Dermis lymphatic vessel endothelial cell (primary cell): ENCODE data around the gene ELK1. TPM values are rescaled to one million over a fixed set of nuclear protein-coding genes. Genes with fewer than 3 reads are reported as not detected.

Experiments used
- total RNA-seq: library from RNA; depleted of rRNA; stranded (reverse); fragments of >200 nt; gene quantifications from 2 replicates; pipeline ENCODE4 v1.2.1, GENCODE V29; 2014

The ELK1 gene, protein sequence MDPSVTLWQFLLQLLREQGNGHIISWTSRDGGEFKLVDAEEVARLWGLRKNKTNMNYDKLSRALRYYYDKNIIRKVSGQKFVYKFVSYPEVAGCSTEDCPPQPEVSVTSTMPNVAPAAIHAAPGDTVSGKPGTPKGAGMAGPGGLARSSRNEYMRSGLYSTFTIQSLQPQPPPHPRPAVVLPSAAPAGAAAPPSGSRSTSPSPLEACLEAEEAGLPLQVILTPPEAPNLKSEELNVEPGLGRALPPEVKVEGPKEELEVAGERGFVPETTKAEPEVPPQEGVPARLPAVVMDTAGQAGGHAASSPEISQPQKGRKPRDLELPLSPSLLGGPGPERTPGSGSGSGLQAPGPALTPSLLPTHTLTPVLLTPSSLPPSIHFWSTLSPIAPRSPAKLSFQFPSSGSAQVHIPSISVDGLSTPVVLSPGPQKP
- 10.3 and 10.9 TPM in 2 replicates for total RNA-seq

DNA sequence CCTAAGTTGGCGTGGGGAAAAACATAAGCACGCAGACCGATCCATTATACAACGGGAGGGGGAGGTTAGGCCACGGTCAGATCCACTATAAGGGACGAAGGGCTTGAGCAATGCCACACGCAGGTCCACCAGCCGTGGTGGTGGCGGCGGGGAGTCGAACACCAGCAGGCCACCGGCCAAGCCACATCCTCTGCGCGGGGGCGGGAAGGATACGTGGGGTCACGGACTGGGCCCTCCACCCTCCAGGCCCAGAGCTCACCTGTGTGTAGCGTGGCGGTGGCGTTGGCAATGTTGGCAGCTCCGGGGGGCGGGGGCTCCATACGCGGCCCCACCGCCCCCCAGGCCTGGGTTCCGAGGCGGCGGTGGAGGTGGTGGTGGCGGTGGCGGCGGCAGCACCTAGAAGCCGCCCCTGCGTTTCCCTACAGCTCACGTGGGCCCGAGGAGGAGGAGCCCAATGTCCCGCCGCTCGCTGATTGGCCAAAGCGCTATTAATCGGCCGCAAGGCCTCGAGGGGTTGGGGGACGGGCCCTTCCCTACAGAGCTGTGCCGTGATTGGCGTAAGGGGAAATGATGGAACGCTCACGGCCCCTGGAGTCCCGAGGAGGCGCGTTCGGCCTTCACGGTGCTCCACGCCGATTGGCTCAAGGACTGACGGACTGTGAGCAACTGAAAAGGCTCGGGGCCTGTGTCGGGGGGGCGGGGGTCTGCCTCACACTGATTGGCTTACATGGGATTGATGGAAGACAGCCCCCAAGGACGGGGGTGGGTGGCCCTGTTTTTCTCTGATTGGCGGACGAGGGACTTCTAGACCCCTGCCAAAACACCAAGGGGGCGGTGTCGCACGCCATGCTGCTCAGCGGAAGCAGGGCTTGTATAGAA lies at the start of gene ELK1:
ELK1 (minus strand) TSS at position 400 of the 879 bp plus-strand sequence. CDS start 9,122 bp downstream, outside the sequence.

GRCh38 chrX:47658684-47659420 lies 8.5 kb upstream of the ELK1 start, which contains the start of gene UXT:
Gene UXT (minus strand): TSS chrX:47659180. CDS start chrX:47658927, 253 bp downstream.

DNA sequence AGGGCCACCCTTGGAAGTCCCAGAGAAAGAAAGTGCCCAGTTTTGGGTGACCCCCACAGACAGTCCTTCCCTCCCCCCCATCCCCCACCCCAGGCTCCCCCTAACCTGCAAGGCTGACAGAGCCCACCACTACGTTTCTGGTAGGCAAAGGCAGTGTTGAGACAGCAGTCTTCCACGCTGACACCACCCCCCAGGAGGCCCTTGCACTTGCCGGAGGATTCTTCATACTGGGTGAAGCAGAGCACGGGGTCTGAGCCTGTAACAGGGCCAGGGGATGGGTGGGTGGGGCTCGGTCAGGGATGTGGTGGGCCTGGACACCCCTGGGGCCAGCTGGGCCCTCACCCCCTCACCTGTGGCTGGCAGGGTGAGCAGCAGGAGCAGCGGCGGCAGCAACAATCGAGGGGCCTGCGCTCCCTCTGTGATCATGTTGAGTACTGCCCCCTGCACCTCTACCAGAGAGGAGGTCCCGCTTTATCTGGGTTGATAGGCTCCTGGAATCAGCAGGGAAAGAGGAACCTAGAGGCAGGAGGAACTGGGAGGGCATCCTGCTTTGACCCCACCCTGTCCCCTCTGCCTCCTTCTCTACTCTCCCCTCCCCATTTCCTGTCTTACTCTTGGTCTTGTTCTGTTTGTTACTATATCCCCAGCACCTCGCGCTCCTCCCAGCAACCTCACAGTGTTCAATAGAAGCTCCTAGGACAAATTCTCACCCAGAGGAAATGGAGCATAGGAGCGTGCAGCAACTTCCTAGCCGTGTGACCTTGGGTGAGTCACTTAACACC lies 20.8 kb downstream of the ELK1 start, which contains the start of gene CFP:
CFP (minus strand) TSS at position 512 of the 782 bp plus-strand sequence; CDS start at position 426, 86 bp downstream.

GRCh38 chrX:47619486-47620302 lies 30.7 kb downstream of the ELK1 start, which contains the start of gene SYN1:
Gene SYN1 (minus strand): TSS chrX:47619857. CDS start chrX:47619728, 129 bp downstream.

Other genes with a start within 250 kb of the ELK1 start
- gene ZNF41, start 167.3 kb downstream of the ELK1 start, total RNA-seq: 8.3 and 15.4 TPM in 2 replicates
- gene ARAF, start 89.4 kb downstream of the ELK1 start, total RNA-seq: 8.4 and 8.6 TPM in 2 replicates
- gene TIMP1, start 68.1 kb downstream of the ELK1 start, total RNA-seq: 103 and 210 TPM in 2 replicates
- under 0.01 and 0.17 TPM in 2 replicates for gene SYN1, start 30.7 kb downstream of the ELK1 start, total RNA-seq
- gene CFP, start 20.6 kb downstream of the ELK1 start, total RNA-seq: 0.09 and 0.11 TPM in 2 replicates
- 142 and 175 TPM in 2 replicates for gene UXT, start 8.6 kb upstream of the ELK1 start, total RNA-seq
- 3.6 and 4.8 TPM in 2 replicates for gene ZNF81, start 186.3 kb upstream of the ELK1 start, total RNA-seq